Transverse colon (tissue), 4 donors: ENCODE data around the gene ARHGAP32. TPM values are rescaled to one million over a fixed set of nuclear protein-coding genes. Genes with fewer than 3 reads are reported as not detected.

Source experiments
- DNase-seq: peaks from one replicate; pipeline ENCODE4 v3.0.0-alpha.2; 2019
- H3K27ac ChIP-seq, 4 donors: fragments of 200-600 bp; sonication (generic); 2 replicates each; pipeline ENCODE4 v1.5.1; 2016 to 2018; ENCODE audit warnings: inconsistent platforms in 4 of 4
- H3K27me3 ChIP-seq: fragments of 200-600 bp; sonication (generic); 2 replicates; pipeline ENCODE4 v1.5.1; 2017; ENCODE audit warnings: inconsistent platforms
- H3K36me3 ChIP-seq, 4 donors: fragments of 200-600 bp; sonication (generic); 2 replicates each; pipeline ENCODE4 v1.5.1; 2017 to 2019; ENCODE audit warnings: inconsistent platforms in 4 of 4
- H3K4me1 ChIP-seq, 4 donors: fragments of 200-600 bp; sonication (generic); 2 replicates each; pipeline ENCODE4 v1.5.1; 2017 to 2020; ENCODE audit warnings: inconsistent platforms in 4 of 4
- H3K4me3 ChIP-seq, 4 donors: fragments of 200-600 bp; sonication (generic); 1 replicate in 1 of 4; 2 replicates in 3 of 4; pipeline versions ENCODE4 v1.5.1 to v1.6.1; 2017 to 2019; ENCODE audit warnings: inconsistent platforms in 4 of 4
- H3K9me3 ChIP-seq, 2 donors: fragments of 200-600 bp; sonication (generic); 2 replicates each; pipeline ENCODE4 v1.5.1; 2017 to 2019; ENCODE audit warnings: inconsistent platforms in 2 of 2
- CTCF ChIP-seq, 5 experiments: fragments of 200-600 bp in 3 of 5; fragments of 450-650 bp in 2 of 5; sonication (generic) in 3 of 5; IDR thresholded peaks; 1 replicate in 2 of 5; 2 replicates in 3 of 5; pipeline ENCODE4 v1.5.1; 2016 to 2017; ENCODE audit warnings: antibody characterized with exemption in 5 of 5, inconsistent platforms in 3 of 5, mild to moderate bottlenecking in 2 of 5, moderate library complexity in 1 of 5
- EP300 ChIP-seq: sonication (generic); formaldehyde crosslinking; IDR thresholded peaks from one replicate; pipeline ENCODE4 v1.6.1; 2017; ENCODE audit warnings: antibody characterized with exemption, low read depth
- POLR2A ChIP-seq: fragments of 450-650 bp; IDR thresholded peaks from one replicate; pipeline ENCODE4 v1.6.1; 2016; ENCODE audit warnings: antibody characterized with exemption, mild to moderate bottlenecking, moderate library complexity
- POLR2AphosphoS5 ChIP-seq, 3 donors: sonication (generic); formaldehyde crosslinking; IDR thresholded peaks; one replicate each; pipeline ENCODE4 v1.6.1; 2016; ENCODE audit warnings: antibody characterized with exemption in 3 of 3
- WGBS, 2 donors: methylation state at CpG; one replicate each; pipeline ENCODE4 v1.1.5; 2018; ENCODE audit warnings: low coverage in 1 of 2; 5-methylcytosine and 5-hydroxymethylcytosine counted together
- in situ Hi-C, 4 donors: fragments of 200-750 bp; cut with MboI; loops; one replicate each; pipeline versions ENCODE4 v1.15.0 to v1.15.1; 2017; ENCODE audit warnings: low sequenced_read_pairs in 3 of 4, low pct_ligation_motif_present in 1 of 4, low pct_unique_long_range_greater_than_20kb in 1 of 4
- intact Hi-C: fragments of 100-400 bp; cut with DNase I; formaldehyde crosslinking; loops from one replicate; pipeline ENCODE4 v1.15.1; 2023; ENCODE audit warnings: low total_unique reads
- total RNA-seq, 4 donors: library from RNA; depleted of rRNA; stranded (reverse); fragments of >200 nt; gene quantifications; one replicate each; pipeline ENCODE4 v1.1.0, GENCODE V29; 2016

Gene ARHGAP32
- total RNA-seq, 4 donors from 2014 or later, result 66.9 to 86.9 (median 74.8) TPM

- Histone ChIP-seq H3K4me3 (no peak overlapping the region), H3K27me3 (no peaks in the 10 kb centered on the region), H3K4me1 (no peaks in the 10 kb centered on the region), H3K27ac (no peak overlapping the region), H3K36me3 (no peaks in the 10 kb centered on the region), H3K9me3 (no peaks in the 10 kb centered on the region)
- DNase-seq, result no peak
- TF ChIP-seq EP300 (no peak), POLR2AphosphoS5 (IDR thresholded peaks at IDR 0.05) (no peak), POLR2A (no peak), CTCF (IDR thresholded peaks at IDR 0.05) (no peak)
- WGBS, 2 donors, result 63 to 89% methylated on average over 3 of the region's 3 CpGs
- in situ Hi-C loops, result no loop called here
- intact Hi-C loops, result no loop called here
Measured at GRCh38 chr11:128926000-128926399, 266.1 kb downstream of the ARHGAP32 start.

- no peaks in the 10 kb centered on the region for H3K27me3 ChIP-seq
- H3K27ac ChIP-seq, result no peak overlapping the region
- WGBS, 2 donors, result 72 to 100% methylated on average over 1 to 2 of the region's 2 CpGs
- H3K4me3 ChIP-seq, result no peak overlapping the region
- DNase-seq, result no peak
- H3K4me1 ChIP-seq, result no peaks in the 10 kb centered on the region
- H3K9me3 ChIP-seq, result no peaks in the 10 kb centered on the region
- intact Hi-C loops, result no loop called here
- no peaks in the 10 kb centered on the region for H3K36me3 ChIP-seq
- in situ Hi-C loops, result no loop called here
- TF ChIP-seq CTCF (IDR thresholded peaks at IDR 0.05) (no peak), POLR2A (no peak), EP300 (no peak), POLR2AphosphoS5 (IDR thresholded peaks at IDR 0.05) (no peak)
Measured at GRCh38 chr11:128925250-128925600, 266.9 kb downstream of the ARHGAP32 start.

GRCh38 chr11:128924510-128925249, 267.4 kb downstream of the ARHGAP32 start:
- no peak for DNase-seq
- intact Hi-C loops, result no loop called here
- 74% methylated on average over 16 of the region's 16 CpGs; no CpG with 5 or more reads in 1 of the 2 donors for WGBS, 2 donors
- H3K27me3 ChIP-seq, result no peaks in the 10 kb centered on the region
- H3K36me3 ChIP-seq, result no peaks in the 10 kb centered on the region
- in situ Hi-C loops, result no loop called here
- H3K27ac ChIP-seq, result no peak overlapping the region
- H3K4me3 ChIP-seq, result no peak overlapping the region
- TF ChIP-seq EP300, result no peak
- no peaks in the 10 kb centered on the region for H3K9me3 ChIP-seq
- no peaks in the 10 kb centered on the region for H3K4me1 ChIP-seq

DNA sequence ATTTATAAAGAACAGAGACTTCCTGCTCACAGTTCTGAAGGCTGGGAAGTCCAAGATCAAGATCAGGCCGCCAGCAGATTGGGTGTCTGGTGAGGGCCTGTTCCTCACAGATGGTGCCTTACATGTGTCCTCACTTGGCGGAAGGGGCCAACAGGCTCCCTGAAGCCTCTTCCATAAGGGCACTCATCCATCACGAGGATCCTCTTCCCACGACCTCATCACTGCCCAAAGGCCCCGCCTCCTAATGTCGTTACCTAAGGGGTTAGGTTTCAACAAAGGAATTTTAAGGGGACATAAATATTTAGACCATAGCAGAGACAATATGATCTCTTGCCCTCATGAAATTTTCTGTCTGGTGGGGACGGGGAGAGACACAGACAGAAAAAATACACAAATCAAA, 268.0 kb downstream of the ARHGAP32 start:
- WGBS, 2 donors, result 20 to 77% methylated on average over 1 to 7 of the region's 7 CpGs
- H3K27me3 ChIP-seq, result no peaks in the 10 kb centered on the region
- H3K9me3 ChIP-seq, result no peaks in the 10 kb centered on the region
- TF ChIP-seq POLR2AphosphoS5 (IDR thresholded peaks at IDR 0.05), result no peak
- no peak for TF ChIP-seq EP300
- no peak for TF ChIP-seq POLR2A
- no peak for TF ChIP-seq CTCF (IDR thresholded peaks at IDR 0.05)
- no peak for DNase-seq
- H3K4me1 ChIP-seq, result no peaks in the 10 kb centered on the region
- H3K4me3 ChIP-seq, result no peak overlapping the region
- intact Hi-C loops (no loop called here), in situ Hi-C loops (no loop called here)
- H3K27ac ChIP-seq, result no peak overlapping the region
- H3K36me3 ChIP-seq, result no peaks in the 10 kb centered on the region

DNA sequence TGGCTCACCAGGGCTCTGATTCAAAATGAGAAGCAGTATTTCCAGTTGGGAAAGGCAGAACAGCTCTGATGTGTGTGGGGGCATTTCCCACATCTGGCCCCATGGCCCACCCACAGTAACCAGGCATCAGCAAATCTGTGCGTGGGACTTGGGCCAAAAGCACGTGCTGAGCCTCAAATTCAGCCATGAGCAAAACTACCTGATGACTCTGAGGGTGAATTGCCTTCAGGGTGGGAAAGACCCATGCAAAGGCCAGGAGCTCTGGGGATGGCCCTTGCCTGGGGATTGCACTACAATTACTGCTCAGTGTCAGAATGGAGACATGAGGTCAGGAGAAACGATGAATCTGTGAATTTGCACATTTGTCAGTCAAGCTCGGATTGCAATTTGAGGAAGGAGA, 270.3 kb downstream of the ARHGAP32 start:
- 78 to 93% methylated on average over 2 to 4 of the region's 4 CpGs for WGBS, 2 donors
- in situ Hi-C loops, result no loop called here
- DNase-seq, result no peak

More for the DNA sequence above, 270.3 kb downstream of the ARHGAP32 start:
- intact Hi-C loops, result no loop called here
- TF ChIP-seq POLR2A (no peak), EP300 (no peak)
- H3K4me1 ChIP-seq, result no peaks in the 10 kb centered on the region
- H3K9me3 ChIP-seq, result no peaks in the 10 kb centered on the region
- no peak overlapping the region for H3K27ac ChIP-seq
- no peak overlapping the region for H3K4me3 ChIP-seq
- H3K27me3 ChIP-seq, result no peaks in the 10 kb centered on the region
- no peaks in the 10 kb centered on the region for H3K36me3 ChIP-seq
